ES-I3 (cell line): Measurements from ENCODE around the gene RNF144A.
"Not testable (repeated sequence)": the region's sequence is repeated elsewhere in the genome, so short reads cannot be mapped to it uniquely, and the experiment has no call there.

Experiments used
- H3K36me3 ChIP-seq: 2 replicates; pipeline ENCODE4 v1.6.1; 2013; ENCODE audit warnings: mild to moderate bottlenecking, low read length, control low read depth, moderate library complexity; ENCODE audit not compliant: insufficient read depth
- H3K4me1 ChIP-seq: 2 replicates; pipeline ENCODE4 v1.6.1; 2013; ENCODE audit warnings: mild to moderate bottlenecking, control low read depth, low read length; ENCODE audit not compliant: insufficient read depth
- H3K9ac ChIP-seq: 2 replicates; pipeline ENCODE4 v1.6.1; 2013; ENCODE audit warnings: low read depth, mild to moderate bottlenecking, low read length, moderate library complexity
- H3K9me3 ChIP-seq: 2 replicates; pipeline ENCODE4 v1.6.1; 2013; ENCODE audit warnings: mild to moderate bottlenecking, low read length, moderate library complexity; ENCODE audit not compliant: control insufficient read depth, insufficient read depth

The RNF144A gene

GRCh38 chr2:6928452-6928851 lies 11.2 kb downstream of the RNF144A start:
- Histone ChIP-seq H3K36me3 (no peaks in the 10 kb centered on the region), H3K9me3 (0 out of 2 replicates have a peak, but pooled peaks cover 5% of the 10 kb centered on the region), H3K4me1 (0 out of 2 replicates have a peak, but pooled peaks cover 6% of the 10 kb centered on the region), H3K9ac (no peak overlapping the region)

GRCh38 chr2:6929196-6929819 lies 12.1 kb downstream of the RNF144A start:
- H3K4me1 ChIP-seq = 0 out of 2 replicates have a peak, but pooled peaks cover 6% of the 10 kb centered on the region
- H3K9me3 ChIP-seq = 0 out of 2 replicates have a peak, but pooled peaks cover 5% of the 10 kb centered on the region
- no peak overlapping the region for H3K9ac ChIP-seq
- H3K36me3 ChIP-seq = no peaks in the 10 kb centered on the region

GRCh38 chr2:6930923-6931647 lies 13.9 kb downstream of the RNF144A start:
- Histone ChIP-seq H3K9ac (no peak overlapping the region), H3K4me1 (0 out of 2 replicates have a peak, but pooled peaks cover 6% of the 10 kb centered on the region), H3K36me3 (no peaks in the 10 kb centered on the region), H3K9me3 (0 out of 2 replicates have a peak, but pooled peaks cover 5% of the 10 kb centered on the region)

DNA sequence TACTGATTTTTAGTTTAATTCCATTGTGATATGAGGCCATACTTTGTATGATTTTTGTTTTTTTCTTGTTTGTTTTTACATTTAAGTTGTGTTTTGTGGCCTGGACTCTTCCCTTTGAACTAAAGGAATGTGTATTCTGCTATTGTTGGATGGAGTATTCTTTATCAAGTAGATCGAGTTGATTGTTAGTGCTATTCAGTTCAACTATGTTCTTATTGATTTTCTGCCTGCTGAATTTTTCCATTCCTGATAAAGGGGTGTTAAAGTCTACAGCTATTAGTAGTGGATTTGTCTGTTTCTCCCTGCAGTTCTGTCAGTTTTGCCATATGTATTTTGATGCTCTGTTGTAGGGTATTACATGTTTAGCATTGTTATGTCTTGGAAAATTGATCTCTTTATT lies 14.5 kb downstream of the RNF144A start:
- H3K9me3 ChIP-seq = 0 out of 2 replicates have a peak, but pooled peaks cover 5% of the 10 kb centered on the region
- 0 out of 2 replicates have a peak, but pooled peaks cover 6% of the 10 kb centered on the region for H3K4me1 ChIP-seq
- no peaks in the 10 kb centered on the region for H3K36me3 ChIP-seq
- H3K9ac ChIP-seq = no peak overlapping the region

GRCh38 chr2:6932206-6932605 lies 15.0 kb downstream of the RNF144A start:
- H3K9ac ChIP-seq = no peak overlapping the region
- 0 out of 2 replicates have a peak, but pooled peaks cover 6% of the 10 kb centered on the region for H3K4me1 ChIP-seq
- 0 out of 2 replicates have a peak, but pooled peaks cover 5% of the 10 kb centered on the region for H3K9me3 ChIP-seq
- H3K36me3 ChIP-seq = no peaks in the 10 kb centered on the region

- Histone ChIP-seq H3K36me3 (no peaks in the 10 kb centered on the region), H3K4me1 (0 out of 2 replicates have a peak, but pooled peaks cover 6% of the 10 kb centered on the region)
Measured at GRCh38 chr2:6932828-6933227, 15.6 kb downstream of the RNF144A start.

GRCh38 chr2:6933911-6934310 lies 16.7 kb downstream of the RNF144A start:
- Histone ChIP-seq H3K36me3 (no peaks in the 10 kb centered on the region), H3K4me1 (0 out of 2 replicates have a peak, but pooled peaks cover 6% of the 10 kb centered on the region), H3K9ac (no peak overlapping the region), H3K9me3 (0 out of 2 replicates have a peak, but pooled peaks cover 5% of the 10 kb centered on the region)

More at GRCh38 chr2:6932828-6933227, 15.6 kb downstream of the RNF144A start:
- Histone ChIP-seq H3K9ac (no peak overlapping the region), H3K9me3 (0 out of 2 replicates have a peak, but pooled peaks cover 5% of the 10 kb centered on the region)

GRCh38 chr2:6934345-6934744 lies 17.1 kb downstream of the RNF144A start:
- Histone ChIP-seq H3K9me3 (0 out of 2 replicates have a peak, but pooled peaks cover 5% of the 10 kb centered on the region), H3K36me3 (no peaks in the 10 kb centered on the region), H3K9ac (no peak overlapping the region), H3K4me1 (0 out of 2 replicates have a peak, but pooled peaks cover 6% of the 10 kb centered on the region)

DNA sequence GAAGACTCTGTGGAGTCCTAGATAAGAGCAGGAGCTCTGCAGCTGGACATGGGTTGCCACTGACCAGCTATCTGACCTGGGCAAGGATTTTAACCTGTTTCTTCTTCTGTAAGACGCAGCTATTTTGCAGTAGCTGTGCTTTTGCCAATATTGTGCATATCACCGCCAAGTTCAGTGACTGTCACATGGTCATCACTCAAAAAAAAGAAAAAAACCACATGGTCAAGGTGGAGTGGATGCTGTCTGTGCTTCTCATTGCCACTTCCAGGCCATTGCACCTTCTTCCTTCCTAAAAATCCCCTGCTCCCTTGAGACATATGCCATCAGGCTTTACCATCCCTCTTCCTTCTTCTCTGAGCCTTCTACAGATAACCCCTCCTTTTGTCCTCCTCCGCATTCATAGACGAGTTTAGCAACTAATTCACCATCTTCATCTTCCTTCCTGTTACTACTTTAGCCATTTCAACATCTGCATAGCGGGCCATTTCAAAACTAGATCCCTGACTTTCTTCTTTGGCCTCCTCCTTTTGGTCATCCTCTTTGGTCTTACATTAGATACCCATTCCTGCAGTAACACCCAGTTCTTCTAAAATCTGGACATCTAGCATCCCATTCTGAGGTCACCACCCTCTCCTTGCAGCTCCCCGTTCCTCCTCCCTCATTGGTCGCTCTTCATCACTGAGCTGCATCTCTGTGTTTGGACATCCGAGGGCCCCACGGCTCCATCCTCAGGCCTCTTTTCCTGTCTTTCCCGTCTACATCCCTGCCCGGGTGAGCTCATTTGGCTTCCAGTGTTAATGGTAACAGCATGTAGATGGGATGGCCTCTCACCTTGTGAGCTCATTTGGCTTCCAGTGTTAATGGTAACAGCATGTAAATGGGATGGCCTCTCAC lies 17.8 kb downstream of the RNF144A start:
- no peaks in the 10 kb centered on the region for H3K36me3 ChIP-seq
- no peak overlapping the region for H3K9ac ChIP-seq
- H3K9me3 ChIP-seq = 0 out of 2 replicates have a peak, but pooled peaks cover 5% of the 10 kb centered on the region
- 0 out of 2 replicates have a peak, but pooled peaks cover 6% of the 10 kb centered on the region for H3K4me1 ChIP-seq

DNA sequence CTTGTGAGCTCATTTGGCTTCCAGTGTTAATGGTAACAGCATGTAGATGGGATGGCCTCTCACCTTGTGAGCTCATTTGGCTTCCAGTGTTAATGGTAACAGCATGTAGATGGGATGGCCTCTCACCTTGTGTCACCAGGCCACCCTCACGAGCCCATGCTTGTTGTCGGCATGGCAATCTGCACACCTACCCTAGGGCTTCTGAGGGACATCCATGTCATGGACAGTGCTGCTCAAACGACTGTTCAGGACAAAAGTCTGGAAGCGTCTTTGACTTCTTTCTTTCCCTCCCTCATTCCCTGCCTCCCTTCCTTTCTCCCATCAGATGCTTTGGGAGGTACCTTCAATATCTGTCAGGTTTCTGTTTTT lies 18.4 kb downstream of the RNF144A start:
- not testable (repeated sequence) for H3K36me3 ChIP-seq, H3K9me3 ChIP-seq, H3K9ac ChIP-seq
- 0 out of 2 replicates have a peak, but pooled peaks cover 10% of the 10 kb centered on the region for H3K4me1 ChIP-seq

- H3K36me3 ChIP-seq = no peaks in the 10 kb centered on the region
- H3K4me1 ChIP-seq = 0 out of 2 replicates have a peak, but pooled peaks cover 8% of the 10 kb centered on the region
- H3K9ac ChIP-seq = no peak overlapping the region
- no peaks in the 10 kb centered on the region for H3K9me3 ChIP-seq
Measured at GRCh38 chr2:6937157-6937556, 19.9 kb downstream of the RNF144A start.

GRCh38 chr2:6937582-6937981 lies 20.4 kb downstream of the RNF144A start:
- Histone ChIP-seq H3K9me3 (no peaks in the 10 kb centered on the region), H3K9ac (no peak overlapping the region), H3K36me3 (no peaks in the 10 kb centered on the region), H3K4me1 (0 out of 2 replicates have a peak, but pooled peaks cover 8% of the 10 kb centered on the region)

- Histone ChIP-seq H3K36me3 (no peaks in the 10 kb centered on the region), H3K9ac (no peak overlapping the region), H3K9me3 (no peaks in the 10 kb centered on the region), H3K4me1 (0 out of 2 replicates have a peak, but pooled peaks cover 8% of the 10 kb centered on the region)
Measured at GRCh38 chr2:6939071-6939470, 21.9 kb downstream of the RNF144A start.

- H3K9me3 ChIP-seq = no peaks in the 10 kb centered on the region
- 0 out of 2 replicates have a peak, but pooled peaks cover 8% of the 10 kb centered on the region for H3K4me1 ChIP-seq
- no peaks in the 10 kb centered on the region for H3K36me3 ChIP-seq
- H3K9ac ChIP-seq = no peak overlapping the region
Measured at GRCh38 chr2:6940820-6941219, 23.6 kb downstream of the RNF144A start.
